NCI-H2196 (cell line): Measurements from ENCODE around the gene ACYP2.

Experiments used
- DNase-seq: peaks from one replicate; lab custom pipeline; 2025; ENCODE audit not compliant: unreplicated experiment; lab: John Stamatoyannopoulos, UW

ACYP2 gene

GRCh38 chr2:54212456-54212855, 97.0 kb downstream of the ACYP2 start:
- DNase-seq: no peak

DNA sequence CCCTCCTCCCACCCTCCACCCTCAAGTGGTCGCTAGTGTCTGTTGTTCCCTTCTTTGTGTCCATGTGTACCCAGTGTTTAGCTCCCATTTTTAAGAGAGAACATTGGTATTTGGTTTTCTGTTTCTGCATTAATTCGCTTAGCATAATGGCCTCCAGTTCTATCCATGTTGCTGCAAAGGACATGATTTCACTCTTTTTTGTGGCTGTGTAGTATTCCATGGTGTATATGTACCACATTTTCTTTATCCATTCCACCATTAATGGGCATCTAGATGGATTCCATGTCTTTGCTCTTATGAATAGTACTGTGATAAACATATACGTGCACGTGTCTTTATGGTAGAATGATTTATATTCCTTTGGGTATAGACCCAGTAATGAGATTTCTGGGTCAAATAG, 97.7 kb downstream of the ACYP2 start:
- DNase-seq: no peak

- DNase-seq: no peak
Observed at GRCh38 chr2:54224997-54225396, 109.6 kb downstream of the ACYP2 start.

DNA sequence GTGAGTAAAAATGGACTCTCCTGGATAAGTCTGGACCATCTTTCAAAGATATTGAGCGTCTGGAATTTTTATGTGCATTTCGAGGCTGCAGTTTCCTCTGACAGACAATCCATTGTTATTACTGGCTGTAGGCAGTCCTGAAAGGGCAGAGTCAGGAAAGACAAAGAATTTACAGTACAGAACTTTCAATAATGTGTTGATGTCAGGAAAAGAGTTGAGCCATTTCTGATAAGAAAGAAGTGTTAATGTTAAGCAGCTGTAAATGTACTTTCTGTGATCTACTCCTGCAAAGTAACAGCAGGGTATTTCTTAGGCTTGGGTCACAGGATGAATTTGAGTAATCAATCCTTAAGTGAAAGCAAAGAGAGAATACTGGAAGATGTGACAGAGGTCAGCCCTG, 110.8 kb downstream of the ACYP2 start:
- no peak for DNase-seq

- DNase-seq: no peak
Observed at GRCh38 chr2:54227798-54228197, 112.4 kb downstream of the ACYP2 start.

GRCh38 chr2:54228945-54229344, 113.5 kb downstream of the ACYP2 start:
- no peak for DNase-seq

DNA sequence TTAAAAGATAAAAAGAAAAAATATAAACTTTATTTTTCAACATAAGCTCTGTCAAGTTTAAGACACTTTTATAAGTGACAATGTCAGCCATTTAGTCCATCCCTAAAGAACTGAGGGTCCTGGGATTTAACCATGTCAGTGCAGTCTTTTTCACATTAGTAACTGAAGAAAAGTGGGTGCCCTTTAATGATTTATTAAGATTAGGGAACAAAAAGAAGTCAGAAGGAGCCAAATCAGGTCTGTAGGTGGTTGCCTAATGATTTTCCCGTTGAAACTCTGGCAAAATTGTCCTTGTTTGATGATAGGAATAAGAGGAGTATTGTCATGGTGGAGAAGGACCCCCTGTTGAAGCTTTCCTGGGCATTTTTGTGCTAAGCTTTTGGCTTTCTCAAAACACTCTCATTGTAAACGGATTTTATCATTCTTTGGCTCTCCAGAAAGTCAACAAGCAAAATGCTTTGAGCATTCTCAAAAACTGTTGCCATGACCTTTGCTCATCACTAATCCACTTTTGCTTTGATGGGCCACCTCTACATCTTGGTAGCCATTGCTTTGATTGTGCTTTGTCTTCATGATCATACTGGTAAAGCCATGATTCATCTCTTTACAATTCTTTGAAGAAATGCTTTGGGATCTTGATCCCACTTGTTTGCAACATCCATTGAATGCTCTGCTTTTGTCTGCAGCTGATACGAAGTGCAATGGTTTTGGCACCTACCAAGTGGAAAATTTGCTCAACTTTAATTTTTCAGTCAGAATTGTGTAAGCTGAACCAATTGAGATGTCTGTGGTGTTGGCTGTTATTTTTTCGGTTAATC, 118.6 kb downstream of the ACYP2 start:
- no peak for DNase-seq

GRCh38 chr2:54237428-54237827, 122.0 kb downstream of the ACYP2 start:
- no peak for DNase-seq

DNA sequence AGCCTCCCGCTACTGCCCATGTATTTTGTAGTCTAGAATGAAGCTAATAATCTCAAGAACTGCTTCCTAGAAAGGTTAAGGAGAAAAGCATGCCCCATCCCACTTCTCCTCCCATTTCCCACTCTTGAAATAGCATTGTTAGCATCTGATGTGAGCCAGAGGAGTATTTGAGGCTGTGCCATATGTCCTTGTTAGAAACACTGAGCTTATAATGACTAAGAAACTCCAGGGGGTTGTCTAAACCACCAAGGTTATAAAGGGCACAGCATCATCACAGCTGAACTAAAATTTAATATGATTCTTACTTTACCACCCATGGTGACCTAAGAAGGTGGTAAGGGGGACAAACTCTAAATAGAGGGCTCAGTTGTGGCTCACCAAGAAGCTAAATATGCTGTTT, 124.0 kb downstream of the ACYP2 start:
- no peak for DNase-seq

- DNase-seq: no peak
Observed at GRCh38 chr2:54240515-54241469, 125.4 kb downstream of the ACYP2 start.

DNA sequence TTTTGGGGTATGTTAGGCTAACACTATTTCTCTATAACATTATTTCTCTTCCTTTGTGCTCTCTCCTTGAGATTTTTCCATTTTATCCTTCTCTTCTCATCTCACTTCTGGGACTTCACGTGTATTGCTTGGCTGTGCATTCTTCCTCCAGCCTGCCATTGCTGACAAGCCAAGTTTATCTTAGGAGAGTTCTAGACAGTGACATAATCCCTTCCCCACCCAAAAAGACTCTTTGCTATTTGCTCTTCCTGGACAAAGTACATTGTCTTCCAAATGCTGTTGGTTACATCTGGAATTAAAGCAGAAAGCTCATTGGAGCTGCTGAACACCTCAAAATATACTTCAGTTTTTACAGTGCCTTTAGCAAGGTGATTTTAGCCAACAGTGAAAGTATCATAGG, 131.7 kb downstream of the ACYP2 start:
- DNase-seq: no peak

GRCh38 chr2:54249629-54250028, 134.2 kb downstream of the ACYP2 start:
- no peak for DNase-seq

GRCh38 chr2:54254180-54254579, 138.8 kb downstream of the ACYP2 start:
- no peak for DNase-seq

DNA sequence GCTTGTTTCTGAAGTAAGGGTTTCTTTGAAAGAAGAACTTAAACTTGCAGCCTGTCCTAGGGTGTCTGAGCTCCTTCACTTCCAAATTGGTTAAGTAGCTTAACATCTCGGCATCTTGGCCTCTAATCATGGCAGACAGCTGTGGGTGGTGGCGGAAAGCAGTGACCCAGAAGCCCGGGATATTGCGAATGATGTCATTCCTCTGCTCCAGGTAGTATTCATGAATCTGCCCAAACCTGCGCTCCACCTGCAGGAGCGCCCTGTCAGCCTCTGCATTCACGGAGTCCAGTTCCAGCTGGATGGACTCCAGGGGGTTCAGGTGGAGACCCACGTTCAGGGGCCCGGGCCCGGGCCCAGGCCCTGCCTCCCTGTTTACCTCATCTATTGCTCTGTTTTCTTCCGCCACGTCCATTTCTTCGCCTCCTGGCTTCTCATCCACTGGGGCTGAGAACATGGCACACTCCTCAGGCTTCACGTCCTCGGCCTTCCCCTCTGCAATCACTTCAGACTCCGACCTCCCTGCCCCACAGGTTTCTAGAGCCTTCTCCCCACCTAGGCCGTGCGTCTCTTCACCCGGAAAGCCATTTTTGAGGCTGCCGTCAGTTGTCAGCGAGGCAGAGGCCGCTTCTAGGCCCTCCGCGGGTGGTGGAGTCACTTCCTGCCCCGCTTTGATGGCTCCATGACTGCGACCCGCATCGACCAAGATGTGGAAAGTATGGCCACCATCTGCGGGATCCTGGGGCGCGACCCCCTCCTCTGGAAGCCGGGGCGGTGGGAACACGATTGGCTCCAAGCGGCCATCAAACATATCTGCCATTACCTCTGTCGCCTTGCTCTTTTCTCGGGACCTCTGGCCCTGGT, 140.0 kb downstream of the ACYP2 start:
- DNase-seq: no peak

- no peak for DNase-seq
Observed at GRCh38 chr2:54256091-54256694, 140.8 kb downstream of the ACYP2 start, which contains the start of gene TSPYL6. Gene TSPYL6 (minus strand): TSS chr2:54256229. CDS start chr2:54256151, 78 bp downstream.

GRCh38 chr2:54258166-54258565, 142.8 kb downstream of the ACYP2 start:
- DNase-seq: no peak

- no peak for DNase-seq
Observed at GRCh38 chr2:54259413-54260240, 144.2 kb downstream of the ACYP2 start.

GRCh38 chr2:54260241-54260595, 144.8 kb downstream of the ACYP2 start:
- no peak for DNase-seq

DNA sequence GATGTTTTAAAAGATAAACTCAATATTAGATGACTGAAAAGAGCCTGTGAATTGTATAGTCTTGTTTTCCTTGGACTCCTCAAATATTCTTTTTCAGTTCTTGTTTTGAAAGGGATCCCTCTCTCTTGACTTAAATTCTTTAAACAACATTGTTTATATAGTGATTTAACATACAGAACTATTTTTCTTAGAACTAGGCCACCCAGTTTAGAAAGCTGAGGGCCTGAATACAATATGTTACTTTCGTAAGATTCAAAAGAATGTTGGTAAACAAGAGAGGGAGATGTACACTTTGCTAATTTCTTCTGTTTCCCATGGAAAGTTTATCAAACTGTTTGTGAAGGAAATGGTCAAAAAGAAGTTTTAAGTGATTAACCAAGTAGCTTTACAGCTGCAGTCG, 146.1 kb downstream of the ACYP2 start:
- no peak for DNase-seq
